GM21367 (cell line): ENCODE results near the gene CCL21.
"Not testable (repeated sequence)": the region's sequence is repeated elsewhere in the genome, so short reads cannot be mapped to it uniquely, and the experiment has no call there.

Experiments
- ATAC-seq: cut with Tn5 transposase; IDR thresholded peaks from one replicate; pipeline ENCODE4 v1.9.1; 2021; ENCODE audit not compliant: unreplicated experiment

Gene CCL21

DNA sequence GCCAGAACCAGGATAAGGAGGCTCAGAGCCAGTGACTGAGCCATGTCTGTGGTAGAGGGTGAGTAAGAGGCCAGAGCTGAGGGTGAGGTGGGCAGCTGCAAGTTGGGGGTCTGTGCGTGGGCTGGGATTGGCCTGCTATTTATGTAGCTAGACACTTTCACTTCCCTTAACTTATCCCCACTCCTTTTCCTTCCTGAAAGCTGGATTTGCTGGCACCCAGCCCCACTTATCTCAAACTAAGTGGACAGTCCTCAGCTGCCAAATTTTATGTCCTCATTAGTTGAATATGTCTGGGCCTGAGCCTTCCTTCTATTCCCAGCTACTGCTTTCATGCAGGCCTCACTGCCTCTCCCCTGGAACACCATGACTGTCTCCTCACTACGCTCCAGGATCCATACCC is at the start of gene CCL21:
TSS of gene CCL21 (minus strand) at position 114 of the 400 bp plus-strand sequence. CDS start at position 44, 70 bp downstream.
- no peak for ATAC-seq

- ATAC-seq = no peak
These were observed 49.6 kb upstream of the CCL21 start for GRCh38 chr9:34759432-34760134.

GRCh38 chr9:34750320-34750719 is 40.4 kb upstream of the CCL21 start:
- ATAC-seq = not testable (repeated sequence)

GRCh38 chr9:34746526-34746925 is 36.6 kb upstream of the CCL21 start:
- ATAC-seq = no peak

DNA sequence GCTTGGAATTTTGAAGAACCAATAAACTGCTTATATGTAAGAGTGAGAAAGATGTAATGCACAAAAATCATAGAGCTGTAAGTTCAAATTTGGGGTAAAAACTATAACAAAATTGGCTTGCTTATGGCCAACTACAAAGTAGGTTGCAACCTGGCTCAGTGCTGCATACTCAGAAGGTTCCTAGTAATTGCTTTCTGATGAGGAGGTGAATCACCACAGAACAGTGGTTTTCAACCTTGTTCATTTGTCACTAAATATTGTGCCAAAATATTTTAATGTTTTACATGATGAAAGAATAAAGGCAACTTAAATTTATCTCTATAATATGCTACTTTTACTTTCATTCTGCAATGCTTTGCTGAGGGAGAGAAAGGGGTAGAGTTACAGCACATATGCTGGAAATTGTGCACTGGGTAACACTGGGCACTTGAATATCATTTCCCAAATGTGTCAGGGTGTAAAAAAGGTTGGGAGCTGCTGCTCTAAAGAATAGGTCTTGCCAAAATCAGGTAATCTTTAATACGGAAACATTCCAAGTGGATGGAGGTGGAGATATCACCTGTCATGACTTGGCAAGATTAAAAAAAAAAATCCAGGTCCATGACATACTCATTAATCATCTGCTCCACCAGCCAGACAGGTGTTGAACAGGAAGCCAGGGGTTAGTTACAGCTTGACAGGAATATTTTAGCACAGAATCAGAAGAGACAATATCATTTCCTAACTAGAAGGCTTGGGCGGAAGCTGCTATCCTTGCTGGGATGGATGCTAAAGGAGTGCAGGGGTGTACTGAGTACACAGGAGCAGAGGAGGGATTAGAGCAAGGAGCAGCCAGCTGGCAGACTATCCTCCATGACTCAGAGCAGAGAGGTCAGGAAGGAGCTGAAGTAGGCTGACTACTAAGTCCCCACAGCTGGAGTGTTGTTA is 34.6 kb upstream of the CCL21 start:
- ATAC-seq = no peak

DNA sequence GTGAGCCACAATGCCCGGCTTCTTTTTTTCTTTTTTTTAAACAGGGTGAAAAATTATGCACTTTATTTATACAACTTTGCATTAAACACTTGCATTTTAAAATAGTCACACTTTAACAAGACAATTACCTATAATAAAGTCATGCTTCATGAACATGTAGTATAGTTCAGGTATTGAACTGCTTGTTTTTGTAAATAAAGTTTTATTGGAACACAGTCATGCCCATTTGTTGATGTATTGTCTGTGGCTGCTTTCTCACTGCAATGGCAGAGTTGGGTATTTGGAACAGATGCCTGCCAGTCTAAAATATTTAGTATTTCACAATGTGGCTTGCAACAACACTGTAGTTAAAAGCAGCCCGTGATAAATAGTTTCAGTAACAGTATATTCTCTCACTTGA is 32.8 kb upstream of the CCL21 start:
- no peak for ATAC-seq

- no peak for ATAC-seq
These were observed 31.7 kb upstream of the CCL21 start for GRCh38 chr9:34741628-34742027.

DNA sequence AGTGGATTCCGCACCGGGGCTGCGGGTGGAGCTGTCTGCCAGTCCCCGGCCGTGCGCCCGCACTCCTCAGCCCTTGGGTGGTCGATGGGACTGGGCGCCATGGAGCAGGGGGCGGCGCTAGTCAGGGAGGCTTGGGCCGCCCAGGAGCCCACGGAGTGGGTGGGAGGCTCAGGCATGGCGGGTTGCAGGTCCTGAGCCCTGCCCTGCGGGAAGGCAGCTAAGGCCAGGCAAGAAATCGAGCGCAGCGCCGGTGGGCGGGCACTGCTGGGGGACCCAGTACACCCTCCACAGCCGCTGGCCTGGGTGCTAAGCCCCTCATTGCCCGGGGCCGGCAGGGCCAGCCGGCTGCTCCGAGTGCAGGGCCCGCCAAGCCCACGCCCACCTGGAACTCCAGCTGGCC is 30.2 kb upstream of the CCL21 start:
- not testable (repeated sequence) for ATAC-seq

GRCh38 chr9:34737677-34738260 is 27.8 kb upstream of the CCL21 start:
- no peak for ATAC-seq

- ATAC-seq = no peak
These were observed 24.8 kb upstream of the CCL21 start for GRCh38 chr9:34734720-34735119.

DNA sequence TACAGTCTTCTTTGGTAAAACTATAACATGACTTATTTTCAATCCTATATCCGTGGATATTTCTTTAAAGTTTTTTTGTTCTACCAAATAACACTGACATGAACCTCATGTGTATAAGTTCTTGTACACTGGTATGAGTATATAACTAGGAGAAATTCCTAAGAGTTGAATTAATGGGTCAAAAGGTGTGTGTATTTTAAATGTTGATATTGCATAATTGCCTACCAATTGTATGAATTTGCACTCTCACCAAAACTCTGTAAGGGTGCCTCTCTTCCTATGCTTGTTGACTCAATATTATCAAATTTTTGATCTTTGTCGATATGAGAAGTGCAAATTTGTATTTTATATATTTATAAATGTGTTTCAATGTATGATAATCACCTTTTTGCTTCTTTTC is 22.9 kb upstream of the CCL21 start:
- ATAC-seq = no peak

GRCh38 chr9:34732478-34732877 is 22.5 kb upstream of the CCL21 start:
- ATAC-seq = no peak

- ATAC-seq = no peak
These were observed 13.2 kb upstream of the CCL21 start for GRCh38 chr9:34723141-34723540.

- not testable (repeated sequence) for ATAC-seq
These were observed 9.8 kb upstream of the CCL21 start for GRCh38 chr9:34719769-34720025.

DNA sequence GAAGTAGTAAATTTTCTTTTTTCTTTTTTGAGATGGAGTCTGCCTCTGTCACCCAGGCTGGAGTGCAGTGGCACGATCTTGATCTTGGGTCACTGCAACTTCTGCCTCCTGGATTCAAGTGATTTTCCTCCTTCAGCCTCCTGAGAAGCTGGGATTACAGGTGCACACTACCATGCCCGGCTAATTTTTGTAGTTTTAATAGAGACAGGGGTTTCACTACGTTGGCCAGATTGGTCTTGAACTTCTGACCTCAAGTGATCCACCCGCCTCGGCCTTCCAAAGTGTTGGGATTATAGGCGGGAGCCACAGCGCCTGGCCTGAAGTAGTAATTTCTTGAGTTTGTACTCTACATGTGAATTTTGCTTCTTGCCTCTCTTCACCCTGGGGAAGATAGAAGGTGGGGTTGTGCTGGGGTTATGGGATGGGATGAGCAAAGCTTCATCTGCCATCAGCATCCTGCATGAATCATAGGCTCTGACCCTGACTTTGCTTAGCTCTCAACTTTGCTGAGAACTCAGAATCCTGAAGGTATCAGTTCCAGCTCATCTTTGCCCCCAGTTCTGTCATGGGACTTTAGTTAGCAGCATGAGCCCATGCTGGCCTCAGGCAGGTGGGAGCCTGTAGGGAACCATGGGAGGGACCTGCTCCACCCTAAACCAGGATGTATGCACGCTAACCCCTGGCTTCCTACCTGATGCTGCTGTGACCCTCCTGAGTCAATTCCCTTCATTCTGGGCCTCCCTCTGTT is 9.3 kb upstream of the CCL21 start:
- no peak for ATAC-seq

- ATAC-seq = no peak
These were observed 8.2 kb upstream of the CCL21 start for GRCh38 chr9:34717996-34718614.

DNA sequence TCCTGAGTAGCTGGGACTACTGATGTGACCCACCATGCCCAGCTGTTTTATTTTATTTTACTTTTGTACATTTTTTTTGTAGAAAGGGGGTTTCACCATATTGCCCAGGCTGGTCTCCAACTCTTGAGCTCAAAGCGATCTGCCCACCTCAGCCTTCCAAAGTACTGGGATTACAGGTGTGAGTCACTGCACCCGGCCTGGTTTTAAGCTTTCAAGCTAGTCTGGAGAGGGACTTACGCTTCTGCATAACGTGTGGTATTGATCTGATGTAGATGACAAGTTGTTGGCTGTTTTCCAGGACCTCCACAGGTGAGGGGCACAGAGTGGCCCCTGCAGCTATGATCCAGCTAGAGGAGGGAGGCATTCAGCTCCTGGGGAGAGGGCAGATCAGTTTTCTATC is 6.8 kb upstream of the CCL21 start:
- ATAC-seq = no peak

- ATAC-seq = no peak
These were observed 5.8 kb upstream of the CCL21 start for GRCh38 chr9:34715639-34716215.

- ATAC-seq = no peak
These were observed 4.1 kb upstream of the CCL21 start for GRCh38 chr9:34714007-34714406.

DNA sequence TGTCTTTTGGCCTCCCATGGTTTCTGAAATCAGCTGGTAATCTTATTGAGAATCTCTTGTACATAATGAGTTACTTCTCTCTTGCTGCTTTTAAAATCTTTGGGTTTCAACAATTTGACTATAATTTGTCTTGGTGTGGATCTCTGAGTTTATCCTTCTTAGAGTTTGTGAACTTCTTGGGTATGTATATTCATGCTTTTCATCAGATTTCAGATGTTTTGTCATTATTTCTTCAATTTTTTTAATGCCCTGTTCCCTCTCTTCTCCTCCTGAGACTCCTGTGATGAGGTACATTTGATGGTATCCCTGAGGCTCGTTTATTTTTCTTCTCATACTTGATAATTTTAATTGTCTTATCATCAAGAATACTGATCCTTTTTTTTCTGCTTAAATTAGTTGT is 2.2 kb upstream of the CCL21 start:
- no peak for ATAC-seq
